ENCODE results near the gene GSDME.

The GSDME gene

DNA sequence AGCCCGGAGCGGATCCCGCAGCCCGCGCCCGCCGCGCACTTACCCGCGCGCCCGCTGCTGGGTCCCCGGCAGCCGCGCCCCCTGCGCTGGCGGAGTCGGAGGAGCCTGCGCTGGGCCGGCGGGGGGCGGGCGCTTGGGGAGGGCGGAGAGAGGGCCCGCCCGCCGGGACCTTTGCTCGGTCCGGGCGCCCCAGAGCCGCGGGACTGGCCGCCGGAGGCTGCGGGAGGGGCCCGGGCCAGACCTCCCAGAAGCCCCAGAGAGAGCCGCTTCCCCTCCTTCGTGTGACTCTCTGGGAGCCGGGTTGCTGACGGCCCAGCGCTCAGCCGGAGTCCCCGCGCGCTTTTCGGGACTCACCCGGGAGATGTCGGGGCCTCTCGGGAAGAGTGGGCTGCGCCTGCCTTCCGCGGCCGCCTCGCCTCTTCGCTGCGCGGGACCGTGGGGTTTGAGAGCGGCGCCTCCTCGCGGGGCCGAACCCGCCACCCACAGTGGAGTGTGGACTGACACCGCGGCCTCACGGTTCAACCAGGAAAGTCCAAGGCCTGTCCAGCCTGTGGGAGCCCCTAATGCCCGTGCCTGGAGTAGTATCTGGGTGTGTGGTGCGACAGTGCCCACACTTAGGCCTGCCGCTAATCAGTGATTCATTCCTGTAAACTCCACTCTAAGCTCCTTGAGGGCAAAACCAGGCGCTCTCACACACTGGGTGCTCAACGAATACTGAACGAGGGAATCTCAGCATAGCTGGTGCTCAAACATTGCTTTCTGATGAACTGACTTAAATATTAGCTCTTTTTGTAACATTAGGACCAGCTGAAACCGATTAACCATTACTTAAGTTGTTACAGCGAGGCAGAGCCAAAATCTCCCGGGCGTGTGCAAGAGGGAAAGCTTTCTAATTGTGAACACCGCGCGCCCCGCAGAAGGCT, at the start of gene GSDME:
GSDME (minus strand) TSS at position 112 of the 923 bp plus-strand sequence. CDS start 7,690 bp downstream, outside the sequence.
- TF ChIP-seq, protein P1, sequence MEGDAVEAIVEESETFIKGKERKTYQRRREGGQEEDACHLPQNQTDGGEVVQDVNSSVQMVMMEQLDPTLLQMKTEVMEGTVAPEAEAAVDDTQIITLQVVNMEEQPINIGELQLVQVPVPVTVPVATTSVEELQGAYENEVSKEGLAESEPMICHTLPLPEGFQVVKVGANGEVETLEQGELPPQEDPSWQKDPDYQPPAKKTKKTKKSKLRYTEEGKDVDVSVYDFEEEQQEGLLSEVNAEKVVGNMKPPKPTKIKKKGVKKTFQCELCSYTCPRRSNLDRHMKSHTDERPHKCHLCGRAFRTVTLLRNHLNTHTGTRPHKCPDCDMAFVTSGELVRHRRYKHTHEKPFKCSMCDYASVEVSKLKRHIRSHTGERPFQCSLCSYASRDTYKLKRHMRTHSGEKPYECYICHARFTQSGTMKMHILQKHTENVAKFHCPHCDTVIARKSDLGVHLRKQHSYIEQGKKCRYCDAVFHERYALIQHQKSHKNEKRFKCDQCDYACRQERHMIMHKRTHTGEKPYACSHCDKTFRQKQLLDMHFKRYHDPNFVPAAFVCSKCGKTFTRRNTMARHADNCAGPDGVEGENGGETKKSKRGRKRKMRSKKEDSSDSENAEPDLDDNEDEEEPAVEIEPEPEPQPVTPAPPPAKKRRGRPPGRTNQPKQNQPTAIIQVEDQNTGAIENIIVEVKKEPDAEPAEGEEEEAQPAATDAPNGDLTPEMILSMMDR (conservative IDR thresholded peaks at IDR 0.05; ENCODE audit: low read depth, low read length) = no peak
- no peak for DNase-seq (ENCODE audit: low read depth)
- H3K4me3 ChIP-seq (ENCODE audit: low read length) = peak within 1 kb of the TSS; percentile 69

DNA sequence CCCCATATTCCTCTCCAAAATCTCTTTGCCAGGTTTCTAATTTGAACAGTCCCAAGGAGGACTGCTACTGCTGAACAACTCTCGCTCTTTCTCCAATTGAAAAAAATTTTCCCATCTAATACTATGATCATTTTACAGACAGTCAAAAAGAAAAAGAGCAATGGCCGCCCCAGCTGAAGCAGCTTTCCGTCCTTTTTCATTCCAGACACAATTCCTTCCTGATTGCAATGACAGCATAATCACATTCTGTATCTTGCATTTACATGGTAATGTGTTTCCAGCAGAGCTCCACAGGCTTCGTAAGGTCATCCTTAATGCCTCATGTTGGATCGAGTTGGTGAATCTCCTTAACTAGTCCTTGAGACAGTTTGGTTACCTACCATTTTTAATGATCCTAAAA, 45.0 kb upstream of the GSDME start:
- H3K4me3 ChIP-seq (ENCODE audit: low read length) = no peak overlapping the region
- TF ChIP-seq, protein P1 (conservative IDR thresholded peaks at IDR 0.05; ENCODE audit: low read depth, low read length) = no peak
- DNase-seq (ENCODE audit: low read depth) = no peak

DNA sequence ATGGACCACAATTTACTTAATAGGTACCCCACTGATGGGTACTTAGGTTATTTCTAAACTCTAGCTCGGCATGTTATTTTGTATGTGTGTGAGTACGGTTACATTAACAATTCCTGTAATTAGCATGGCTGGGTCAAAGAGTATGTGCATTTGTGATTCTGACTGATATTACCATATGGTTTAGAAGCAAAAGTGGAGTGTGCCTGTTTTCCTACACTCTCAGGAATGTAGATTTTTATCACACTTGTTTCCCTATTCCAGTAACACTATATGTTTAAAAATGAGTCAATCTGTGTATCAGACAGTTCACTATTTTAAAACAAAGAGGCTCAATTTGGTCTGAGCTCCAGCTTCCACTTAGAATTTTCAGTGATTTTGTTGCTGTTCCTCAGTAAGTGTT, 44.6 kb upstream of the GSDME start:
- TF ChIP-seq, protein P1 (conservative IDR thresholded peaks at IDR 0.05; ENCODE audit: low read depth, low read length) = no peak
- DNase-seq (ENCODE audit: low read depth) = no peak
- no peak overlapping the region for H3K4me3 ChIP-seq (ENCODE audit: low read length)

DNA sequence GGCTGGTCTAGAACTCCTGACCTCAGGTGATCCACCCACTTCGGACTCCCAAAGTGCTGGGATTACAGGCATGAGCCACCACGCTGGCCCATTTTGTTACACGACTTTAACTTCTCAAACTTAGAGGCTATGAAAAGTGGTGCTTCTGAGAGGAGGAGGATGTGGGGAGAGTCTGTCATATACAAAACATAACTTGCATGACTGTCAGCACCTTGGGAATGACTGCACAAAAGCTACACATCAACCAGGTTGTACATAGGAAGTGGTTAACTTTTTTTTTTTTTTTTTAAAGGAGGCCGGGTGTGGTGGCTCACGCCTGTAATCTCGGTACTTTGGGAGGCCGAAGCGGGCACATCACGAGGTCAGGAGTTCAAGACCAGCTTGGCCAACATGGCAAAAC, 43.4 kb upstream of the GSDME start:
- TF ChIP-seq, protein P1 (conservative IDR thresholded peaks at IDR 0.05; ENCODE audit: low read depth, low read length) = no peak
- H3K4me3 ChIP-seq (ENCODE audit: low read length) = no peak overlapping the region
- no peak for DNase-seq (ENCODE audit: low read depth)

DNA sequence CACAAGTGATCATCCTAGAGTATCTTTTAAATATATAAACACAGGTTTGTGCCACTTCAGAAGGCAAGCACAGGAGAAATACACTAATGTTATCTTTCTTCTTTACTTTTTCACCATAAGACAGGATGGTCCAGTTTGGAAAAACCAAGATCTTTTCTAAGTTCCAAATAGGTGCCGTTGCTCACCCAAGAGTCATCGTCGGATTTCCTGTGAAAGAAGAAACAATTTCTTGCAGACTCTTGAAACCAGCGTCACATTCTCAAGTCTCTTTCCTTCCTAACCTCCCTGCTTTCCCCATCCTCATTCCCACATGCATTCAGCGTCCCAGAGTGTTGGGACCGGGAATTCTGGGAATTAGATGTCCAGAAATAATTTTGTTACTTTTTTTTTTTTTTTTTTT, 42.8 kb upstream of the GSDME start:
- no peak overlapping the region for H3K4me3 ChIP-seq (ENCODE audit: low read length)
- TF ChIP-seq, protein P1 (conservative IDR thresholded peaks at IDR 0.05; ENCODE audit: low read depth, low read length) = no peak
- no peak for DNase-seq (ENCODE audit: low read depth)

DNA sequence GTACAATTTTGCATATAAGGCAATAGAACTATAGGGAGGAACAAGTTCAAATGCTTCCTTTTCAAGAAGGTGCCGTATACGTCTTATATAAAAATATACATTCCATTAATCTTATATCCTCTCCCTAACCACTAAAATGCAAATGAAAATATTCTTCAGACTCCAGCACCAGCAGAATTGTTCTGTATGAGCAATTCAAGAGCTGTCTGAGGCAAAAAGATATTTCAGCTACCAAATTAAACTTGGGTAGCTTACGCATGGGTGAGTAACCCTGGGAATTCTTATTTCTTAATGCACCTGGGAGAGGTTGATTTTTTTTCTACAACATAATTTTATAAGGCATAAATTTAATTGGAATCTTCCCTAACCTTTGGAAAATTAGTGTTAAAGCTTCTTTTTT, 42.2 kb upstream of the GSDME start:
- TF ChIP-seq, protein P1 (conservative IDR thresholded peaks at IDR 0.05; ENCODE audit: low read depth, low read length) = no peak
- H3K4me3 ChIP-seq (ENCODE audit: low read length) = no peak overlapping the region
- no peak for DNase-seq (ENCODE audit: low read depth)

DNA sequence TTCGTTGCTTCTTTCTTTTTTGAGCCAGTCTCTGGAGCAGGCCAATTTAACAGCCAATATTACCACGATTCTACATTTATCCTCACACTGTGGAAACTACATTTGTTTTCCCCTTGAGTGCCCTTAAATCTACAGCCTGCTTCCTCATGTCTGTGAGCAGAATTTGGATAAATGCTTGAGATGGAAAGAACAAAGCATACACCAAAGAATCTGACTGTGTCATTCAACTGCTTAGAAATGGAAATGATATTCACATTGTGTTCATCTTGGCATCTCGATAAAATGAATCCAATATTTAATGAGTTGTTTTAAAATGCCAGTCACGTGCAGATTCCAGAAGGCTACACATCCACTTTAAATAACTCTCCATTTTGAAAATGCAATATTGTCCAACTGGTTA, 41.0 kb upstream of the GSDME start:
- TF ChIP-seq, protein P1 (conservative IDR thresholded peaks at IDR 0.05; ENCODE audit: low read depth, low read length) = no peak
- H3K4me3 ChIP-seq (ENCODE audit: low read length) = no peak overlapping the region
- DNase-seq (ENCODE audit: low read depth) = no peak

Data from retinal pigment epithelial cell (primary cell).